Measurements from ENCODE around the gene LPP.

The LPP gene

DNA sequence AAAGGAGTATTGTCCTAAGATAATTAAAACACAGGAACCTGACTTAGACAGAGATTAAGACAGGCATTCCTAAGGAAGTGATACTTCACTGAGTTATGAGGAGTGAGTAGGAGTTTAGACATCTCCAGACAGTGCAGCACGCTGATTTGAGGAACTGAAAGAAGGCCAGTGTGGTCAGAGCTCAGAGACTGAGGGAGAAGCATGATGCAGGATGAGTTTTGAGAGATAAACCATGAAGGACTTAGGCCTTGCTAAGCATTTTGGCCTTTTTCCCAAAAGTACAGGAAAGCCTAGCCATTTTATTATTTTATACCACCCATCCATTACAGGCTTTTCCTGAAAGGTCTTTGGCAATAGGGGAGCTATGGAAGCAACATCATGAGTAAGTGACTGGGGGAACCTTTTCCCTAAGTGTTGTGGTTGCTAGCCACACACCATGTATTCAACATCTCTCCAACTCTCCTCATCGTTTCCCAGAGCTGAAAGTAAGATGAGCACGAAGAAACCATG is 642.2 kb downstream of the LPP start:
- H3K4me2 ChIP-seq (ENCODE audit: low read depth, low read length, poor library complexity, severe bottlenecking) = peak overlapping the region; percentile 51
- peak overlapping the region; percentile 12 for H3K4me3 ChIP-seq (ENCODE audit: insufficient read depth, low read length, poor library complexity, severe bottlenecking)
- H3K9ac ChIP-seq (ENCODE audit: low read length) = 0 out of 2 replicates have a peak overlapping the region, but pooled peaks have one; percentile 5
- H3F3A ChIP-seq (ENCODE audit: insufficient read depth) = peaks cover 32% of the 10 kb centered on the region; the same call in 1 of the 2 replicates
- H3K36me3 ChIP-seq (ENCODE audit: low read length) = no peaks in the 10 kb centered on the region
- H3K27ac ChIP-seq (ENCODE audit: low read depth, low read length) = peak overlapping the region; percentile 64
- H3K9me2 ChIP-seq (replicated peaks; ENCODE audit: insufficient read depth, low read length) = no peaks in the 10 kb centered on the region
- TF ChIP-seq EZH2phosphoT487 (conservative IDR thresholded peaks at IDR 0.05; ENCODE audit: low read length) = no peak
- TF ChIP-seq, protein P1, sequence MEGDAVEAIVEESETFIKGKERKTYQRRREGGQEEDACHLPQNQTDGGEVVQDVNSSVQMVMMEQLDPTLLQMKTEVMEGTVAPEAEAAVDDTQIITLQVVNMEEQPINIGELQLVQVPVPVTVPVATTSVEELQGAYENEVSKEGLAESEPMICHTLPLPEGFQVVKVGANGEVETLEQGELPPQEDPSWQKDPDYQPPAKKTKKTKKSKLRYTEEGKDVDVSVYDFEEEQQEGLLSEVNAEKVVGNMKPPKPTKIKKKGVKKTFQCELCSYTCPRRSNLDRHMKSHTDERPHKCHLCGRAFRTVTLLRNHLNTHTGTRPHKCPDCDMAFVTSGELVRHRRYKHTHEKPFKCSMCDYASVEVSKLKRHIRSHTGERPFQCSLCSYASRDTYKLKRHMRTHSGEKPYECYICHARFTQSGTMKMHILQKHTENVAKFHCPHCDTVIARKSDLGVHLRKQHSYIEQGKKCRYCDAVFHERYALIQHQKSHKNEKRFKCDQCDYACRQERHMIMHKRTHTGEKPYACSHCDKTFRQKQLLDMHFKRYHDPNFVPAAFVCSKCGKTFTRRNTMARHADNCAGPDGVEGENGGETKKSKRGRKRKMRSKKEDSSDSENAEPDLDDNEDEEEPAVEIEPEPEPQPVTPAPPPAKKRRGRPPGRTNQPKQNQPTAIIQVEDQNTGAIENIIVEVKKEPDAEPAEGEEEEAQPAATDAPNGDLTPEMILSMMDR (IDR thresholded peaks at IDR 0.05; ENCODE audit: insufficient read depth, low read length, poor library complexity, severe bottlenecking) = no peak
- H3K9me3 ChIP-seq (ENCODE audit: insufficient read depth, low read length) = no peaks in the 10 kb centered on the region
- H4K20me1 ChIP-seq (ENCODE audit: low read depth, low read length) = no peaks in the 10 kb centered on the region
- no peaks in the 10 kb centered on the region for H3K27me3 ChIP-seq (ENCODE audit: low read length)
- no peaks in the 10 kb centered on the region for H3K79me2 ChIP-seq (ENCODE audit: insufficient read depth, low read length)
- H2AFZ ChIP-seq (ENCODE audit: low read depth, low read length, severe bottlenecking) = no peak overlapping the region

DNA sequence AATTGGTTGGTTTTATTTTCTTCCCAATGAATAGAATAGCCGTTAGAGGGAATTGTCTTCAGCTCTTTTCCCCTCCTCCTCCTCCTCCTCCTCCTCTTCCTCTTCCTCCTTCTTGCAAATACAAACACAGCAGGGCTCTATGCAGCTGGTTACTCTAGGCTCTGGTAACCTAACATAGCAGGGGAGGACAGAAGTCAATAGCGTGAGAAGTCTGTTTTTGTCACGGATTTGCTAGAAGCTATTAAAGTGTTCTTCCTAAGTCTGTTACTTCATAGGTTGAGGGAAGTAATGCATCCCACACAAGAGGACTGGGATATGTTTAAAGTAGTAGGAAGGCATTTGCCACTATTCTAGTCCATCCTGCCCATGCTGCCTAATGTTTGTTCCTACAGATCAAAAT is 643.1 kb downstream of the LPP start:
- Histone ChIP-seq H3K9me2 (replicated peaks; ENCODE audit: insufficient read depth, low read length) (no peaks in the 10 kb centered on the region), H3K9me3 (ENCODE audit: insufficient read depth, low read length) (no peaks in the 10 kb centered on the region), H3K9ac (ENCODE audit: low read length) (no peak overlapping the region), H4K20me1 (ENCODE audit: low read depth, low read length) (no peaks in the 10 kb centered on the region), H3K79me2 (ENCODE audit: insufficient read depth, low read length) (no peaks in the 10 kb centered on the region), H2AFZ (ENCODE audit: low read depth, low read length, severe bottlenecking) (no peak overlapping the region), H3K36me3 (ENCODE audit: low read length) (no peaks in the 10 kb centered on the region), H3F3A (ENCODE audit: insufficient read depth) (peaks cover 26% of the 10 kb centered on the region; the same call in 1 of the 2 replicates), H3K27ac (ENCODE audit: low read depth, low read length) (peak overlapping the region; percentile 64; the same call in 1 of the 2 replicates), H3K4me2 (ENCODE audit: low read depth, low read length, poor library complexity, severe bottlenecking) (no peak overlapping the region), H3K27me3 (ENCODE audit: low read length) (no peaks in the 10 kb centered on the region), H3K4me3 (ENCODE audit: insufficient read depth, low read length, poor library complexity, severe bottlenecking) (no peak overlapping the region)
- no peak for TF ChIP-seq EZH2phosphoT487 (conservative IDR thresholded peaks at IDR 0.05; ENCODE audit: low read length)
- TF ChIP-seq, protein P1 (IDR thresholded peaks at IDR 0.05; ENCODE audit: insufficient read depth, low read length, poor library complexity, severe bottlenecking) = no peak

DNA sequence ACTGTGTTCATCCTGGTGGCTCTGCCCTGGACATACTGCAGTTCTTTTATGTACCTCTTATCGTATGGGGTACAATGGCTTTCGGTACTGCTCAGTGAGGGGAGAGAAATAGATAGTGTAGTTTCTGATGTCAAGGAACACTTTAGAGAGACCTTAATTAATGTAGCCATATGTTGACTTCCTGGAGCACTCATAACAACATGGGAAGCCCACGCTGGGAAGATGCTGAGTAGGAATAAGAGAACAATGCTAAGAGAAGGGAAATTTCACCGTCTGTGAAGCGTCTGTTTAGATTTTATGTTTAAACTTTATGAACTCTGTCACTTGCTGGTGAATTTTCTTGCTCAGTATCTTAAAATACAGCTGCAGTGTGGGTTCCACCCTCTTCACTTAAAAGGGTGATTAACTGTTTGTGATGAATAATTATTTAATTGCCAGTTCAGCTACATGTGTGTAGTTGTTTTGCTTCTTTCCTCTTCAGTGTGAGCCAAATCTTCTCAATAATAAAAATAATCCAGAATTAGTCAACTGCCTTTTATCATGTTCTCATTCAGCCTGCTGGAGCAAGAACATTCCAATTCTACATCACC is 644.7 kb downstream of the LPP start:
- Histone ChIP-seq H3K4me3 (ENCODE audit: insufficient read depth, low read length, poor library complexity, severe bottlenecking) (no peak overlapping the region), H3K4me2 (ENCODE audit: low read depth, low read length, poor library complexity, severe bottlenecking) (no peak overlapping the region), H3K27ac (ENCODE audit: low read depth, low read length) (no peak overlapping the region), H3K9me2 (replicated peaks; ENCODE audit: insufficient read depth, low read length) (no peaks in the 10 kb centered on the region), H3K9ac (ENCODE audit: low read length) (no peak overlapping the region), H2AFZ (ENCODE audit: low read depth, low read length, severe bottlenecking) (no peak overlapping the region), H3K79me2 (ENCODE audit: insufficient read depth, low read length) (no peaks in the 10 kb centered on the region), H3K36me3 (ENCODE audit: low read length) (no peaks in the 10 kb centered on the region), H3K9me3 (ENCODE audit: insufficient read depth, low read length) (no peaks in the 10 kb centered on the region), H3K27me3 (ENCODE audit: low read length) (no peaks in the 10 kb centered on the region), H3F3A (ENCODE audit: insufficient read depth) (peaks cover 15% of the 10 kb centered on the region; the same call in 1 of the 2 replicates), H4K20me1 (ENCODE audit: low read depth, low read length) (no peaks in the 10 kb centered on the region)
- TF ChIP-seq EZH2phosphoT487 (conservative IDR thresholded peaks at IDR 0.05; ENCODE audit: low read length) = no peak
- TF ChIP-seq, protein P1 (IDR thresholded peaks at IDR 0.05; ENCODE audit: insufficient read depth, low read length, poor library complexity, severe bottlenecking) = no peak

Data from SU-DHL-6 (cell line).